SK-N-SH treated with all-trans-retinoic acid at 6 μM for 48 hours (cell line): ENCODE results near the gene TOR2A.

Experiments
- CSDC2 ChIP-seq: fragments of 250-450 bp; sonication (Bioruptor Pico); IDR thresholded peaks from 2 replicates; pipeline ENCODE4 v1.5.0; 2020; ENCODE audit warnings: mild to moderate bottlenecking, moderate library complexity
- GLIS3 ChIP-seq: fragments of 250-450 bp; sonication (Bioruptor Pico); IDR thresholded peaks from 2 replicates; pipeline ENCODE4 v1.5.0; 2020; ENCODE audit warnings: mild to moderate bottlenecking, moderate library complexity
- ISL1 ChIP-seq: fragments of 250-450 bp; sonication (Bioruptor Pico); IDR thresholded peaks from 2 replicates; pipeline ENCODE4 v2.1.2; 2022; ENCODE audit warnings: mild to moderate bottlenecking, moderate library complexity
- PPARA ChIP-seq: fragments of 250-450 bp; sonication (Bioruptor Pico); IDR thresholded peaks from 2 replicates; pipeline ENCODE4 v1.5.0; 2020; ENCODE audit warnings: mild to moderate bottlenecking, borderline replicate concordance
- RARB ChIP-seq: fragments of 250-450 bp; sonication (Bioruptor Pico); IDR thresholded peaks from 2 replicates; pipeline ENCODE4 v1.8.0; 2021; ENCODE audit warnings: mild to moderate bottlenecking, moderate library complexity
- TCF4 ChIP-seq: fragments of 250-450 bp; sonication (Bioruptor Pico); IDR thresholded peaks from 2 replicates; pipeline ENCODE4 v1.8.0; 2021; ENCODE audit warnings: mild to moderate bottlenecking, moderate library complexity, borderline replicate concordance
- ZFP30 ChIP-seq: fragments of 450-650 bp; formaldehyde crosslinking; IDR thresholded peaks from 2 replicates; pipeline ENCODE4 v1.5.0; 2022; ENCODE audit warnings: mild to moderate bottlenecking, moderate library complexity
- ZNF70 ChIP-seq: fragments of 450-650 bp; formaldehyde crosslinking; IDR thresholded peaks from 2 replicates; pipeline ENCODE4 v1.5.0; 2020; ENCODE audit warnings: mild to moderate bottlenecking, moderate library complexity

DNA sequence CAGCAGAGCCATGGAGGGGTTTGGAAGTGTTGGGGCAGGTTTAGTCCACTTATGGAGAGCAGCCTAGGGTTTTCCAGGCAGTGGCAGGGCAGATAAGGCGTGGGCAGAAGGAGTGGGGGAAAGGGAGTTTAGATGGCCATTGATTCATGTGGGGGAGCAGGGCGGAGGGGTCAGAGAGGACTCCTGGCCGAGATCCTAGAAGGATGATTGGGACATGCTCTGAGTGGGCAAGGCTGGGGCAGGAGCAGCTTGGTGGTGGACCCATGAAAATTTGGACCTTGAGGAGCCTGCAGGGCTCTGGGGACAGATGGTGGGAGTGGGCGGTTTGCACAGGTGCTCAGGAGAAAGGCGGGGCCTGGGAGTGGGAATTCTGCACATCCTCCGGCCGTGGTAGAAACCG is 18.1 kb upstream of the TOR2A start:
- TF ChIP-seq RARB (CRISPR knock-in tag), result no peak
- no peak for TF ChIP-seq ZNF70
- TF ChIP-seq ZFP30 (CRISPR knock-in tag), result no peak
- no peak for TF ChIP-seq GLIS3 (CRISPR knock-in tag)
- TF ChIP-seq ISL1 (CRISPR knock-in tag), result no peak
- no peak for TF ChIP-seq TCF4
- TF ChIP-seq PPARA (CRISPR knock-in tag), result no peak
- no peak for TF ChIP-seq CSDC2
